Measurements from ENCODE around the gene RIPPLY3.
A peak's percentile ranks its signal among the peaks of the same experiment; 100 is the strongest.

Gene RIPPLY3

DNA sequence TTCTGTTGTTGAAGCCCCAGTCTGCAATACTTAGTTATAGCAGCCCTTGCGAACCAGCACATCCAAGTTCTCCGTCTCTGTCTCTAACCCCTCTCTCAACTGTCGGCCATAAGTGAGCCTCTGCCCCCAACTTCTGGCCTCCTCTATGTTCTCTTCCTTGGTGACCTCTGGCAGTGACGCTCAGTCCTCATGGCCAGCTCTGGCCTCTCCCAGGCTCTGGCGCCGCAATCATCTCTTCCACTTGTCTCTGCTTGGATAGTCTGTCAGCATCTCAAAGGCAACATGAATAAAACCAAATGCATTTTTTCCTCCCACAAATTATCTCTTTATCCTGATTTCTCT is 31.7 kb upstream of the RIPPLY3 start:
- no peak overlapping the region for H3K27ac ChIP-seq
- TF ChIP-seq CTCF (conservative IDR thresholded peaks at IDR 0.05), result no peak

- no peak for TF ChIP-seq CTCF (conservative IDR thresholded peaks at IDR 0.05)
- H3K27ac ChIP-seq, result peak overlapping the region; percentile 91
Observed at GRCh38 chr21:36976228-36976861, 30.2 kb upstream of the RIPPLY3 start.

DNA sequence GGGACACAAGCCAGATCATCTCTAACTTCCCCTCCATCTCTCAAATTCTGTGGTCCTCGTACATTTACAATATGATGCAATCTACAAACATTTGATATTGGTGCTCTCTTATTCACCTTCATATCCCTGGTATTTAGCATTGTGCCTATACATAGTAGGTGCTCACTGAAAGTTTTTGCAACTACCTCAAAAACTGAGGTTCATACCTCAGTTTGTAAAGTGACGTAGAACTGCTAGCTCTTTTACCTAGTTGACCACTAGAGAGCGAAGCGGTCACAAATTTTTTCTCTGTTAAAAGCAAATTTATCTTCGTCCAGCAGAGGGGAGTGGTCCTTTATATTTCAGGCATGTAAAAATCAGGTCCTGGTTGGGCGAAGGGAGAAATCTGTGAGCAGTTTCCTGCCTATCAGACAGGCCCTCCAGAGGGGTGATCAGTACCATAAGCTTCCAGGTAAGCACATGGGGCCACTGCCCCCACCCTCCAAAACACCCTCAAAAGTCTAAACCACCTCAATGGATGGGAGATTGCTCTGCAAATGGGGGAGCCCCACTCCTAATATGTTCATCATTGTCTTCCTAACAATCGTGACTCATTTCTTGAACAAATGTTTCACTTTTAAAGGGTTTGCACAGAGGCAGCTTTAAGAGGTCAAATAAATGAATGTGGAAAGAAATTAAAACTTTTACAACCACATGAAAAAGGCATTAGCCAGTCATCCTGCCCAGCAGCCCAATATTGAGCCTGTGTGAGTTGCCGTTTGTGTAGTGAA is 29.4 kb upstream of the RIPPLY3 start:
- H3K27ac ChIP-seq, result peak overlapping the region; percentile 91
- TF ChIP-seq CTCF (conservative IDR thresholded peaks at IDR 0.05), result peak; percentile 95

GRCh38 chr21:36980280-36981048 is 26.0 kb upstream of the RIPPLY3 start:
- peak overlapping the region; percentile 91 for H3K27ac ChIP-seq
- TF ChIP-seq CTCF (conservative IDR thresholded peaks at IDR 0.05), result peak; percentile 44

- peak overlapping the region; percentile 91 for H3K27ac ChIP-seq
- TF ChIP-seq CTCF (conservative IDR thresholded peaks at IDR 0.05), result peak; percentile 12; the same call in 1 of the 2 replicates
Observed at GRCh38 chr21:36981049-36981391, 25.5 kb upstream of the RIPPLY3 start.

DNA sequence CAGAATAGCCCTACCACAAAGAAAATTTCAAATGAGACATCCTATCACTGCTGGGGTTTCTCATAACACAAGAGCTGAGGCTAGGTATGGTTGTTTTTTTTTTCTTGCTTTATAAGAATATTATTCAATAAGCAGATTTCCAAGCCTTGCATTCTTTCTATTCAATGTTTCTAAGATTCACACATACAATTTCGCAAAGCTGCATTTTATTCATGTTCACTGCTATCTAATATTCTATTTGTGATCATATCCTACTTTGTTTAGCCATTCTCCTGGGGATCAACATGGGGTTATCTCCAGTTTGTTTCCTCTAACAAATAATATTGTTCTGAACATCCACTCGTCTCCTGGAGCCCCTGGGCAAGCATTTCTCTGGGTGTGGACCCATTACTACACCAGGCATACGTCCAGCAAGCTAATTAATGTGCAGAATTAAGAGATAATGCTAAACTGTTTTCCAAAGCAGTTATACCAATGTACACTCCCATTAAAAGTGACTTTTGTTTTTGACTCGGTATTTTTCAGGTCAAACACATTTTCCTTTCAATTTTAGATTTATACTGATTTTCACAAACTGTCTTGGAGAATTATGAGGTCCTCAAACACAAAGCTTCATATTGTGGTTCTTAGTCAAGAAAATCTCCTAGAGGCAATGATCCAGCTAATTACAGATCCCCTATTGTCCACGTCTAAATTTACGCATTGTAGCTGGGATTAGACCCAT is 24.4 kb upstream of the RIPPLY3 start:
- TF ChIP-seq CTCF (conservative IDR thresholded peaks at IDR 0.05), result no peak
- no peak overlapping the region; the same call in 1 of the 2 replicates for H3K27ac ChIP-seq
